ENCODE data around the gene P4HA1.

Gene P4HA1

DNA sequence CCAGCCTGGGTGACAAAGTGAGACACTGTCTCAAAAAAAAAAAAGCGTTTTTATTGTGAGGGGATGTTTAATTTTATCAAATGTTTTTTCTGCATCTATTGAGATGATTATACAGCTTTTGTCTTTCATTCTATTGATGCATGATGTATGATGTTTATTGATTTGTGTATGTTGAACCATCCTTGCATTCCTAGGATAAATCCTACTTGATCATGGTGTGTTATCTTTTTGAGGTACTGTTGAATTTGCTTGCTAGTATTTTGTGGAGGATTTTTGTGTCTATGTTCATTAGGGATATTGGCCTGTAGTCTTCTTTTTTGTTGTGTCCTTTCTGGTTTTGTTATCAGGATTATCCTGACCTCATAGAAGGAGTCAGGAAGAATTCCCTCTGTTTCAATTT, 119.8 kb downstream of the P4HA1 start:
- DNase-seq (ENCODE audit: insufficient read length, low spot score) (no peak), FAIRE-seq (no peak)
- TF ChIP-seq, protein P1, sequence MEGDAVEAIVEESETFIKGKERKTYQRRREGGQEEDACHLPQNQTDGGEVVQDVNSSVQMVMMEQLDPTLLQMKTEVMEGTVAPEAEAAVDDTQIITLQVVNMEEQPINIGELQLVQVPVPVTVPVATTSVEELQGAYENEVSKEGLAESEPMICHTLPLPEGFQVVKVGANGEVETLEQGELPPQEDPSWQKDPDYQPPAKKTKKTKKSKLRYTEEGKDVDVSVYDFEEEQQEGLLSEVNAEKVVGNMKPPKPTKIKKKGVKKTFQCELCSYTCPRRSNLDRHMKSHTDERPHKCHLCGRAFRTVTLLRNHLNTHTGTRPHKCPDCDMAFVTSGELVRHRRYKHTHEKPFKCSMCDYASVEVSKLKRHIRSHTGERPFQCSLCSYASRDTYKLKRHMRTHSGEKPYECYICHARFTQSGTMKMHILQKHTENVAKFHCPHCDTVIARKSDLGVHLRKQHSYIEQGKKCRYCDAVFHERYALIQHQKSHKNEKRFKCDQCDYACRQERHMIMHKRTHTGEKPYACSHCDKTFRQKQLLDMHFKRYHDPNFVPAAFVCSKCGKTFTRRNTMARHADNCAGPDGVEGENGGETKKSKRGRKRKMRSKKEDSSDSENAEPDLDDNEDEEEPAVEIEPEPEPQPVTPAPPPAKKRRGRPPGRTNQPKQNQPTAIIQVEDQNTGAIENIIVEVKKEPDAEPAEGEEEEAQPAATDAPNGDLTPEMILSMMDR (IDR thresholded peaks at IDR 0.05; ENCODE audit: insufficient read depth, missing control alignments): no peak
